Esophagus squamous epithelium (tissue), 4 donors: ENCODE data around the gene ATP2B2.

Experiments
- POLR2A ChIP-seq, 4 donors: fragments of 450-650 bp; IDR thresholded peaks; one replicate each; pipeline ENCODE4 v1.6.1; 2017; ENCODE audit warnings: antibody characterized with exemption in 4 of 4, mild to moderate bottlenecking in 4 of 4, moderate library complexity in 3 of 4
- TF ChIP-seq, protein P1 (sequence below), 6 experiments: fragments of 450-650 bp in 4 of 6; fragments of 200-600 bp in 2 of 6; sonication (generic) in 2 of 6; IDR thresholded peaks; one replicate each; pipeline ENCODE4 v1.5.1; 2016 to 2019; ENCODE audit warnings: antibody characterized with exemption in 6 of 6, mild to moderate bottlenecking in 4 of 6, moderate library complexity in 4 of 6

DNA sequence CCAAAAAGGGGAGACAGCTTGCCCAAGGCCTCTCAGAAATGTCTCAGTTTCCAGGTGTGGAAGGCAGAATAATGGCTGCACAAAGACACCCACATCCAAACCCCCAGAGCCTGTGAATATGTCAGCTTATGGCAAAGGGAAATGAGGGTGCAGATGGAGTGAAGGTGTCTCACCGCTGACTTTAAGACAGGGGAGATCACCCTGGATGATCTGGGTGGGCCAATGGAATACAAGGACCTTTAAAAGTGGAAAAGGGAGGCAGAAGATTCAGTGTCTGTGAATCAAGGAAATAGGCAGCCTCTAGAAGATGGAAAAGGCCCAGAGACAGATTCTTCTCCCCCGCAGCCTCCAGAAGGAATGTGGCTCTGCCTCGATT, 48.8 kb upstream of the ATP2B2 start:
- TF ChIP-seq, protein P1, sequence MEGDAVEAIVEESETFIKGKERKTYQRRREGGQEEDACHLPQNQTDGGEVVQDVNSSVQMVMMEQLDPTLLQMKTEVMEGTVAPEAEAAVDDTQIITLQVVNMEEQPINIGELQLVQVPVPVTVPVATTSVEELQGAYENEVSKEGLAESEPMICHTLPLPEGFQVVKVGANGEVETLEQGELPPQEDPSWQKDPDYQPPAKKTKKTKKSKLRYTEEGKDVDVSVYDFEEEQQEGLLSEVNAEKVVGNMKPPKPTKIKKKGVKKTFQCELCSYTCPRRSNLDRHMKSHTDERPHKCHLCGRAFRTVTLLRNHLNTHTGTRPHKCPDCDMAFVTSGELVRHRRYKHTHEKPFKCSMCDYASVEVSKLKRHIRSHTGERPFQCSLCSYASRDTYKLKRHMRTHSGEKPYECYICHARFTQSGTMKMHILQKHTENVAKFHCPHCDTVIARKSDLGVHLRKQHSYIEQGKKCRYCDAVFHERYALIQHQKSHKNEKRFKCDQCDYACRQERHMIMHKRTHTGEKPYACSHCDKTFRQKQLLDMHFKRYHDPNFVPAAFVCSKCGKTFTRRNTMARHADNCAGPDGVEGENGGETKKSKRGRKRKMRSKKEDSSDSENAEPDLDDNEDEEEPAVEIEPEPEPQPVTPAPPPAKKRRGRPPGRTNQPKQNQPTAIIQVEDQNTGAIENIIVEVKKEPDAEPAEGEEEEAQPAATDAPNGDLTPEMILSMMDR (IDR thresholded peaks at IDR 0.05) = no peak
- TF ChIP-seq POLR2A (IDR thresholded peaks at IDR 0.05) = no peak
